GM12878 (cell line): ENCODE results near the gene TOLLIP. TPM values are rescaled to one million over a fixed set of nuclear protein-coding genes. Genes with fewer than 3 reads are reported as not detected.

Source experiments
- CREB1 ChIP-seq: IDR thresholded peaks from 2 replicates; pipeline ENCODE4 v1.6.1; 2012; ENCODE audit warnings: low read depth, mild to moderate bottlenecking, inconsistent platforms
- NFYA ChIP-seq: IDR thresholded peaks from 2 replicates; pipeline ENCODE4 v1.6.1; 2011; ENCODE audit warnings: low read depth, mild to moderate bottlenecking, low read length, improper control_type of control experiment, borderline replicate concordance
- polyA plus RNA-seq, 11 experiments: library from polyadenylated mRNA; depleted of rRNA in 4 of 11; unstranded in 6 of 11; stranded (reverse) in 5 of 11; fragments of >200 nt; fragmentation: Nextera tagmentation in 4 of 11; fragmentation: Illumina TruSeq in 1 of 11; extraction: Ambion mirVana in 4 of 11; extraction: Trizol in 1 of 11; gene quantifications; 1 replicate in 1 of 11; 2 replicates in 10 of 11; pipeline versions ENCODE4 v1.2.1 to v1.2.3, GENCODE V29; 2011 to 2016; ENCODE audit warnings: inconsistent platforms in 2 of 11, missing spikeins in 2 of 11, low read depth in 1 of 11
- total RNA-seq, 4 experiments: library from RNA; depleted of rRNA in 3 of 4; stranded (reverse); fragments of >200 nt in 3 of 4; fragmentation: Illumina TruSeq in 1 of 4; extraction: Trizol in 1 of 4; gene quantifications; 2 replicates each; pipeline versions ENCODE4 v1.2.1 to v1.2.3, GENCODE V29; 2013 to 2021
- TF ChIP-seq, protein P1 (sequence below), 3 experiments: IDR thresholded peaks in 2 of 3; conservative IDR thresholded peaks in 1 of 3; 2 replicates each; pipeline ENCODE4 v1.5.1; 2011; ENCODE audit warnings: low read depth in 3 of 3, low read length in 3 of 3, mild to moderate bottlenecking in 3 of 3, control low read depth in 2 of 3, moderate library complexity in 2 of 3, inconsistent platforms in 1 of 3, mixed read lengths in 1 of 3; ENCODE audit not compliant: control insufficient read depth in 2 of 3, insufficient read depth in 1 of 3; ENCODE audit errors: extremely low read depth in 1 of 3
- TF ChIP-seq, protein P2 (sequence below): IDR thresholded peaks from 2 replicates; pipeline ENCODE4 v1.6.1; 2011; ENCODE audit warnings: low read depth, low read length, improper control_type of control experiment, borderline replicate concordance
- TF ChIP-seq, protein P3 (sequence below): fragments of 450-650 bp; formaldehyde crosslinking; IDR thresholded peaks from 2 replicates; pipeline ENCODE4 v1.5.0; 2022; ENCODE audit warnings: mild to moderate bottlenecking, missing genetic modification characterization
- TF ChIP-seq, protein P4 (sequence below): fragments of 150-350 bp; IDR thresholded peaks from 2 replicates; pipeline ENCODE4 v1.6.1; 2014; ENCODE audit warnings: mild to moderate bottlenecking, low read depth, low read length

The TOLLIP gene
- total and polyA plus RNA-seq, 10 of the 15 experiments (the other 5 are each of a cell fraction or from before 2014, with no cell fraction given), result 0.47 to 39.5 (median 21.6) TPM

DNA sequence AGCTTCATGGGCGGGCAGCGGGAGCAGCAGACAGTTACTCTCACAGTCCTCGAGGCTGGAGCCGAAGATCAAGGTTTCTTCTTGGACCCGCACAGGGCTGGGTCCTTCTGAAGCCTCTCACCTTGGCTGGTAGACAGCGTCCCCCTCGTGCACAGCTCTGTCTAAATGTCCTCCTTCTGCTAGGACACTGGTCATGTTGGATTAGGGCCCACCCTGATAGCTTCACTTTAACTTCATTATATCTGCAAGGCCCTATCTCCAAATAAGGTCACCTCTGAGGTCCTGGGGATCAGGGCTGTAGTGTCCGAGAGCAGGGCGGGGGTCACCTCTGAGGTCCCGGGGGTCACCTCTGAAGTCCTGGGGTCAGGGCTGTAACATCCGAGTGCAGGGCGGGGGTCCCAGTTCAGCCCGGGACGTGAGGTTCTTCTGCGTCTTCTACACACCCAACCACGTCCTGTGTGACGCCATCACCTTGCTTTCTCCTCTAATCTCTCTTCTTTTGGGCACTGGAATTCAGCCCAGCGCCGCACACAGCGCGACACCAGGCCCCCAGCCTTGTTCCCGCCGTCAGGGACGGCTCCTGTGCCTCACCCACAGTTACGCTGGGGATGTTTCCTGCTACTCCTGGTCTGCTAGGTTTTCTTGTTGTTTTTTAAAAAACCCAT lies 34.1 kb upstream of the TOLLIP start (continued):
- TF ChIP-seq, protein P1, sequence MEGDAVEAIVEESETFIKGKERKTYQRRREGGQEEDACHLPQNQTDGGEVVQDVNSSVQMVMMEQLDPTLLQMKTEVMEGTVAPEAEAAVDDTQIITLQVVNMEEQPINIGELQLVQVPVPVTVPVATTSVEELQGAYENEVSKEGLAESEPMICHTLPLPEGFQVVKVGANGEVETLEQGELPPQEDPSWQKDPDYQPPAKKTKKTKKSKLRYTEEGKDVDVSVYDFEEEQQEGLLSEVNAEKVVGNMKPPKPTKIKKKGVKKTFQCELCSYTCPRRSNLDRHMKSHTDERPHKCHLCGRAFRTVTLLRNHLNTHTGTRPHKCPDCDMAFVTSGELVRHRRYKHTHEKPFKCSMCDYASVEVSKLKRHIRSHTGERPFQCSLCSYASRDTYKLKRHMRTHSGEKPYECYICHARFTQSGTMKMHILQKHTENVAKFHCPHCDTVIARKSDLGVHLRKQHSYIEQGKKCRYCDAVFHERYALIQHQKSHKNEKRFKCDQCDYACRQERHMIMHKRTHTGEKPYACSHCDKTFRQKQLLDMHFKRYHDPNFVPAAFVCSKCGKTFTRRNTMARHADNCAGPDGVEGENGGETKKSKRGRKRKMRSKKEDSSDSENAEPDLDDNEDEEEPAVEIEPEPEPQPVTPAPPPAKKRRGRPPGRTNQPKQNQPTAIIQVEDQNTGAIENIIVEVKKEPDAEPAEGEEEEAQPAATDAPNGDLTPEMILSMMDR (IDR thresholded peaks at IDR 0.05 in 2 of 3, conservative IDR thresholded peaks at IDR 0.05 in 1 of 3; ENCODE audit: control insufficient read depth in 2 of 3, extremely low read depth in 1 of 3, insufficient read depth in 1 of 3, low read depth in 3 of 3, low read length in 3 of 3), result no peak
- TF ChIP-seq, protein P2, sequence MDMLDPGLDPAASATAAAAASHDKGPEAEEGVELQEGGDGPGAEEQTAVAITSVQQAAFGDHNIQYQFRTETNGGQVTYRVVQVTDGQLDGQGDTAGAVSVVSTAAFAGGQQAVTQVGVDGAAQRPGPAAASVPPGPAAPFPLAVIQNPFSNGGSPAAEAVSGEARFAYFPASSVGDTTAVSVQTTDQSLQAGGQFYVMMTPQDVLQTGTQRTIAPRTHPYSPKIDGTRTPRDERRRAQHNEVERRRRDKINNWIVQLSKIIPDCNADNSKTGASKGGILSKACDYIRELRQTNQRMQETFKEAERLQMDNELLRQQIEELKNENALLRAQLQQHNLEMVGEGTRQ, result no peak
- TF ChIP-seq, protein P3, sequence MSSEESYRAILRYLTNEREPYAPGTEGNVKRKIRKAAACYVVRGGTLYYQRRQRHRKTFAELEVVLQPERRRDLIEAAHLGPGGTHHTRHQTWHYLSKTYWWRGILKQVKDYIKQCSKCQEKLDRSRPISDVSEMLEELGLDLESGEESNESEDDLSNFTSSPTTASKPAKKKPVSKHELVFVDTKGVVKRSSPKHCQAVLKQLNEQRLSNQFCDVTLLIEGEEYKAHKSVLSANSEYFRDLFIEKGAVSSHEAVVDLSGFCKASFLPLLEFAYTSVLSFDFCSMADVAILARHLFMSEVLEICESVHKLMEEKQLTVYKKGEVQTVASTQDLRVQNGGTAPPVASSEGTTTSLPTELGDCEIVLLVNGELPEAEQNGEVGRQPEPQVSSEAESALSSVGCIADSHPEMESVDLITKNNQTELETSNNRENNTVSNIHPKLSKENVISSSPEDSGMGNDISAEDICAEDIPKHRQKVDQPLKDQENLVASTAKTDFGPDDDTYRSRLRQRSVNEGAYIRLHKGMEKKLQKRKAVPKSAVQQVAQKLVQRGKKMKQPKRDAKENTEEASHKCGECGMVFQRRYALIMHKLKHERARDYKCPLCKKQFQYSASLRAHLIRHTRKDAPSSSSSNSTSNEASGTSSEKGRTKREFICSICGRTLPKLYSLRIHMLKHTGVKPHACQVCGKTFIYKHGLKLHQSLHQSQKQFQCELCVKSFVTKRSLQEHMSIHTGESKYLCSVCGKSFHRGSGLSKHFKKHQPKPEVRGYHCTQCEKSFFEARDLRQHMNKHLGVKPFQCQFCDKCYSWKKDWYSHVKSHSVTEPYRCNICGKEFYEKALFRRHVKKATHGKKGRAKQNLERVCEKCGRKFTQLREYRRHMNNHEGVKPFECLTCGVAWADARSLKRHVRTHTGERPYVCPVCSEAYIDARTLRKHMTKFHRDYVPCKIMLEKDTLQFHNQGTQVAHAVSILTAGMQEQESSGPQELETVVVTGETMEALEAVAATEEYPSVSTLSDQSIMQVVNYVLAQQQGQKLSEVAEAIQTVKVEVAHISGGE (CRISPR knock-in tag), result no peak
- TF ChIP-seq, protein P4, sequence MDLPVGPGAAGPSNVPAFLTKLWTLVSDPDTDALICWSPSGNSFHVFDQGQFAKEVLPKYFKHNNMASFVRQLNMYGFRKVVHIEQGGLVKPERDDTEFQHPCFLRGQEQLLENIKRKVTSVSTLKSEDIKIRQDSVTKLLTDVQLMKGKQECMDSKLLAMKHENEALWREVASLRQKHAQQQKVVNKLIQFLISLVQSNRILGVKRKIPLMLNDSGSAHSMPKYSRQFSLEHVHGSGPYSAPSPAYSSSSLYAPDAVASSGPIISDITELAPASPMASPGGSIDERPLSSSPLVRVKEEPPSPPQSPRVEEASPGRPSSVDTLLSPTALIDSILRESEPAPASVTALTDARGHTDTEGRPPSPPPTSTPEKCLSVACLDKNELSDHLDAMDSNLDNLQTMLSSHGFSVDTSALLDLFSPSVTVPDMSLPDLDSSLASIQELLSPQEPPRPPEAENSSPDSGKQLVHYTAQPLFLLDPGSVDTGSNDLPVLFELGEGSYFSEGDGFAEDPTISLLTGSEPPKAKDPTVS, result no peak
- TF ChIP-seq CREB1 (no peak), NFYA (no peak)
